Upper lobe of left lung (tissue), 4 donors: Measurements from ENCODE around the gene SMARCD3.
A peak's percentile ranks its signal among the peaks of the same experiment; 100 is the strongest.

Source experiments
- CTCF ChIP-seq, 6 experiments: fragments of 450-650 bp in 4 of 6; fragments of 200-600 bp in 2 of 6; sonication (generic) in 2 of 6; IDR thresholded peaks; one replicate each; pipeline ENCODE4 v1.5.1; 2016 to 2019; ENCODE audit warnings: antibody characterized with exemption in 6 of 6
- EP300 ChIP-seq, 4 donors: sonication (generic); formaldehyde crosslinking; IDR thresholded peaks; one replicate each; pipeline ENCODE4 v1.5.1; 2017; ENCODE audit warnings: antibody characterized with exemption in 4 of 4, control low read depth in 2 of 4
- POLR2A ChIP-seq, 4 donors: fragments of 450-650 bp; IDR thresholded peaks; one replicate each; pipeline ENCODE4 v1.5.1; 2016 to 2017; ENCODE audit warnings: antibody characterized with exemption in 4 of 4, mild to moderate bottlenecking in 2 of 4
- POLR2AphosphoS5 ChIP-seq, 2 donors: sonication (generic); formaldehyde crosslinking; IDR thresholded peaks; one replicate each; pipeline ENCODE4 v1.5.1; 2017; ENCODE audit warnings: antibody characterized with exemption in 2 of 2

GRCh38 chr7:151226875-151227782 is 21.4 kb downstream of the SMARCD3 start, which contains the start of gene ABCF2:
- TF ChIP-seq CTCF (IDR thresholded peaks at IDR 0.05), result peak in 1 of 6 experiments; percentile 12
- TF ChIP-seq POLR2A (IDR thresholded peaks at IDR 0.05), result peak in 2 of 4 donors; percentile 39 to 64
- TF ChIP-seq POLR2AphosphoS5 (IDR thresholded peaks at IDR 0.05), result peak; percentile 75 to 83
- TF ChIP-seq EP300 (IDR thresholded peaks at IDR 0.05), result peak in 1 of 4 donors; percentile 22
